Choroid plexus epithelial cell (primary cell): ENCODE measurements around the gene ZNF485.

Experiments
- DNase-seq: peaks from one replicate; pipeline ENCODE4 v3.0.0-alpha.2; 2010; ENCODE audit warnings: low read depth
- H3K4me3 ChIP-seq: 2 replicates; pipeline ENCODE4 v1.5.1; 2011; ENCODE audit warnings: low read depth, mild to moderate bottlenecking, control low read depth, low read length, moderate library complexity
- CTCF ChIP-seq: conservative IDR thresholded peaks from 2 replicates; pipeline ENCODE4 v1.5.1; 2011; ENCODE audit warnings: low read depth, mild to moderate bottlenecking, control low read depth, inconsistent platforms, low read length, moderate library complexity

The ZNF485 gene

GRCh38 chr10:43648095-43648397, 41.8 kb downstream of the ZNF485 start:
- H3K4me3 ChIP-seq, result peak overlapping the region; percentile 77
- peak; percentile 31 for DNase-seq
- TF ChIP-seq CTCF, result no peak

GRCh38 chr10:43648398-43649184, 42.4 kb downstream of the ZNF485 start, which contains the start of gene ZNF32:
ZNF32 (minus strand) TSS chr10:43648881; CDS start chr10:43646133, 2,748 bp downstream.
- DNase-seq, result peak; percentile 88
- TF ChIP-seq CTCF, result no peak
- peak within 1 kb of the TSS; percentile 77 for H3K4me3 ChIP-seq

- peak; percentile 45 for DNase-seq
- TF ChIP-seq CTCF, result no peak
- H3K4me3 ChIP-seq, result peak overlapping the region; percentile 77
Measured at GRCh38 chr10:43649185-43649523, 42.9 kb downstream of the ZNF485 start.

- H3K4me3 ChIP-seq, result no peak overlapping the region
- TF ChIP-seq CTCF, result no peak
- DNase-seq, result peak; percentile 63
Measured at GRCh38 chr10:43653746-43654145, 47.5 kb downstream of the ZNF485 start.

- no peak for DNase-seq
- no peak overlapping the region for H3K4me3 ChIP-seq
- TF ChIP-seq CTCF, result no peak
Measured at GRCh38 chr10:43655311-43655710, 49.1 kb downstream of the ZNF485 start.

- DNase-seq, result no peak
- TF ChIP-seq CTCF, result no peak
- no peak overlapping the region for H3K4me3 ChIP-seq
Measured at GRCh38 chr10:43658227-43658626, 52.0 kb downstream of the ZNF485 start.

GRCh38 chr10:43665054-43665453, 58.8 kb downstream of the ZNF485 start:
- no peak for DNase-seq
- no peak overlapping the region for H3K4me3 ChIP-seq
- no peak for TF ChIP-seq CTCF
